K562 (cell line): ENCODE results near the gene PHF20. TPM values are rescaled to one million over a fixed set of nuclear protein-coding genes. Genes with fewer than 3 reads are reported as not detected.

Experiments used
- ATAC-seq: fragments of 200-7000 bp; cut with Tn5 transposase; 3 replicates; pipeline ENCODE4 v1.9.1; 2020; ENCODE audit warnings: moderate library complexity
- BruUV-seq: library from RNA; stranded (reverse); fragments of 400-500 nt; replicated peaks from 2 replicates; lab custom pipeline; 2021; lab: Mats Ljungman, UMichigan
- CTCF ChIA-PET: fragments of 300-600 bp; formaldehyde crosslinking; extraction: SDS; loops from one replicate; lab custom pipeline; 2021; ENCODE audit warnings: low intra/inter-chr PET ratio; lab: Yijun Ruan, JAX
- POLR2A ChIA-PET: fragments of 300-600, 350-650 bp; sonication (Branson Sonifier 250); formaldehyde crosslinking; extraction: SDS; loops from one replicate; lab custom pipeline; 2021; ENCODE audit warnings: antibody characterized with exemption, inconsistent platforms; lab: Yijun Ruan, JAX
- DNase-seq, 4 experiments: peaks; one replicate each; pipeline versions ENCODE4 v3.0.0 to v3.0.0-alpha.2; 2011 to 2018; ENCODE audit warnings: low spot score in 3 of 4, mixed read lengths in 3 of 4; ENCODE audit errors: extremely low read depth in 1 of 4
- FAIRE-seq: peaks from 2 replicates; lab custom pipeline; 2011; peaks lifted over from hg19 to GRCh38; lab: Jason Lieb, UNC
- H2AFZ ChIP-seq: 2 replicates; pipeline ENCODE4 v1.6.0; 2011; ENCODE audit warnings: low read depth, low read length, control low read depth, inconsistent platforms
- H3K27ac ChIP-seq: fragments of 200-600 bp; 3 replicates; pipeline ENCODE4 v1.8.0; 2011; ENCODE audit warnings: low read depth, mild to moderate bottlenecking, control low read depth, inconsistent platforms, low read length, moderate library complexity, mixed read lengths; ENCODE audit errors: extremely low read depth
- H3K27me3 ChIP-seq, 2 experiments: fragments of 300-600 bp in 1 of 2; 2 replicates in 1 of 2; 3 replicates in 1 of 2; pipeline versions ENCODE4 v1.6.0 to v1.8.0; 2011; ENCODE audit warnings: inconsistent platforms in 2 of 2, low read length in 2 of 2, mild to moderate bottlenecking in 1 of 2, mixed read lengths in 1 of 2, moderate library complexity in 1 of 2; ENCODE audit not compliant: control insufficient read depth in 2 of 2, insufficient read depth in 2 of 2
- H3K36me3 ChIP-seq: fragments of 300-600 bp; 3 replicates; pipeline ENCODE4 v1.8.0; 2011; ENCODE audit warnings: mild to moderate bottlenecking, low read length, inconsistent platforms; ENCODE audit not compliant: control insufficient read depth, insufficient read depth
- H3K4me1 ChIP-seq, 2 experiments: fragments of 200-600 bp in 1 of 2; replicated peaks in 1 of 2; 2 replicates in 1 of 2; 3 replicates in 1 of 2; pipeline versions ENCODE4 v1.5.1 to v1.8.0; 2011; ENCODE audit warnings: inconsistent platforms in 2 of 2, low read length in 2 of 2, mild to moderate bottlenecking in 1 of 2, mixed read lengths in 1 of 2, moderate library complexity in 1 of 2; ENCODE audit not compliant: control insufficient read depth in 2 of 2, insufficient read depth in 2 of 2
- H3K4me2 ChIP-seq: 2 replicates; pipeline ENCODE4 v1.6.1; 2011; ENCODE audit warnings: low read length, control low read depth, inconsistent platforms, mixed read lengths; ENCODE audit not compliant: insufficient read depth
- H3K4me3 ChIP-seq: fragments of 200-600 bp; sonication (generic), shearing (Covaris generic); 2 replicates; pipeline ENCODE4 v1.5.1; 2016; ENCODE audit warnings: control low read depth, inconsistent platforms
- H3K79me2 ChIP-seq: fragments of 200-600 bp; 3 replicates; pipeline ENCODE4 v1.8.0; 2011; ENCODE audit warnings: low read length, inconsistent platforms; ENCODE audit not compliant: control insufficient read depth, insufficient read depth
- H3K9ac ChIP-seq, 2 experiments: 2 replicates each; pipeline versions ENCODE4 v1.6.0 to v1.6.1; 2011; ENCODE audit warnings: low read depth in 2 of 2, low read length in 2 of 2, control low read depth in 1 of 2, inconsistent platforms in 1 of 2, mild to moderate bottlenecking in 1 of 2, mixed read lengths in 1 of 2; ENCODE audit not compliant: insufficient read depth in 1 of 2
- H3K9me1 ChIP-seq: one replicate; pipeline ENCODE4 v1.6.0; 2011; ENCODE audit warnings: inconsistent platforms, mild to moderate bottlenecking, low read length, moderate library complexity; ENCODE audit not compliant: control insufficient read depth, insufficient read depth
- H3K9me3 ChIP-seq: replicated peaks from 2 replicates; pipeline ENCODE4 v1.5.1; 2011; ENCODE audit warnings: low read depth, low read length, inconsistent platforms; ENCODE audit not compliant: control insufficient read depth, insufficient read depth
- H4K20me1 ChIP-seq: replicated peaks from 2 replicates; pipeline ENCODE4 v1.6.1; 2011; ENCODE audit warnings: low read length, inconsistent platforms, mixed read lengths; ENCODE audit not compliant: control insufficient read depth, insufficient read depth
- MAFF ChIP-seq: IDR thresholded peaks from 2 replicates; pipeline ENCODE4 v1.6.1; 2012; ENCODE audit warnings: low read length, improper control_type of control experiment
- NELFE ChIP-seq: IDR thresholded peaks from 2 replicates; pipeline ENCODE4 v1.6.1; 2011; ENCODE audit warnings: mild to moderate bottlenecking; ENCODE audit not compliant: insufficient read depth, insufficient read length
- NFE2 ChIP-seq: IDR thresholded peaks from 2 replicates; pipeline ENCODE4 v1.6.1; 2014; ENCODE audit warnings: antibody characterized with exemption, low read depth
- PHF8 ChIP-seq: fragments of 200-600 bp; sonication (generic); IDR thresholded peaks from 2 replicates; pipeline ENCODE4 v1.6.1; 2012; ENCODE audit warnings: mixed run types, mild to moderate bottlenecking, inconsistent platforms, low read length, moderate library complexity, borderline replicate concordance
- POLR2H ChIP-seq: IDR thresholded peaks from 2 replicates; pipeline ENCODE4 v1.6.1; 2016; ENCODE audit warnings: missing genetic modification characterization, low read depth, mild to moderate bottlenecking, control low read depth, missing compliant biosample characterization, moderate library complexity
- SREBF2 ChIP-seq: sonication (generic); formaldehyde crosslinking; IDR thresholded peaks from 2 replicates; pipeline ENCODE4 v1.4.0; 2020; ENCODE audit warnings: mild to moderate bottlenecking, missing genetic modification reagents
- TFAP4 ChIP-seq: sonication (generic); formaldehyde crosslinking; IDR thresholded peaks from 2 replicates; pipeline ENCODE4 v1.8.0; 2022; ENCODE audit warnings: missing genetic modification reagents, mild to moderate bottlenecking, moderate library complexity, borderline replicate concordance
- ZNF57 ChIP-seq: fragments of 450-650 bp; formaldehyde crosslinking; IDR thresholded peaks from 2 replicates; pipeline ENCODE4 v1.4.0; 2020; ENCODE audit warnings: mild to moderate bottlenecking, moderate library complexity
- WGBS: fragments of 100-300 bp; shearing (Covaris generic); methylation state at CpG from one replicate; pipeline ENCODE4 v1.1.6; 2016; ENCODE audit warnings: low coverage, mixed read lengths; ENCODE audit not compliant: insufficient coverage; ENCODE audit errors: missing lambda C conversion rate; 5-methylcytosine and 5-hydroxymethylcytosine counted together
- in situ Hi-C: fragments of 300-500 bp; cut with MboI; formaldehyde crosslinking; loops from 4 replicates; pipeline ENCODE4 v1.15.0; 2018; ENCODE audit warnings: inconsistent platforms, mixed read lengths
- intact Hi-C: fragments of 100-400 bp; cut with micrococcal nuclease; formaldehyde crosslinking; loops from 2 replicates; pipeline ENCODE4 v1.14.2; 2022
- polyA plus RNA-seq, 8 experiments: library from polyadenylated mRNA; depleted of rRNA in 4 of 8; stranded (reverse) in 5 of 8; unstranded in 3 of 8; fragments of >200 nt; fragmentation: Nextera tagmentation in 2 of 8; fragmentation: Illumina TruSeq in 1 of 8; extraction: Ambion mirVana in 2 of 8; extraction: Trizol in 1 of 8; gene quantifications; 2 replicates each; pipeline versions ENCODE4 v1.2.1 to v1.2.3, GENCODE V29; 2011 to 2014; ENCODE audit warnings: inconsistent platforms in 1 of 8, missing spikeins in 1 of 8
- total RNA-seq, 7 experiments: library from RNA; depleted of rRNA in 6 of 7; stranded (reverse); fragments of >200 nt in 6 of 7; fragmentation: Illumina TruSeq in 2 of 7; extraction: Trizol in 2 of 7; gene quantifications; 2 replicates each; pipeline versions ENCODE4 v1.2.1 to v1.2.3, GENCODE V29; 2011 to 2021; ENCODE audit warnings: low replicate concordance in 1 of 7
- TF ChIP-seq, protein P1 (sequence below): IDR thresholded peaks from 2 replicates; pipeline ENCODE4 v1.6.1; 2011; ENCODE audit warnings: borderline replicate concordance, low read depth, mild to moderate bottlenecking, moderate library complexity, low read length; ENCODE audit not compliant: insufficient read depth, poor library complexity, severe bottlenecking

PHF20 gene
- total and polyA plus RNA-seq, 9 of the 15 experiments (the other 6 are each of a cell fraction or from before 2014, with no cell fraction given): 49.9 to 196 (median 70.7) TPM

DNA sequence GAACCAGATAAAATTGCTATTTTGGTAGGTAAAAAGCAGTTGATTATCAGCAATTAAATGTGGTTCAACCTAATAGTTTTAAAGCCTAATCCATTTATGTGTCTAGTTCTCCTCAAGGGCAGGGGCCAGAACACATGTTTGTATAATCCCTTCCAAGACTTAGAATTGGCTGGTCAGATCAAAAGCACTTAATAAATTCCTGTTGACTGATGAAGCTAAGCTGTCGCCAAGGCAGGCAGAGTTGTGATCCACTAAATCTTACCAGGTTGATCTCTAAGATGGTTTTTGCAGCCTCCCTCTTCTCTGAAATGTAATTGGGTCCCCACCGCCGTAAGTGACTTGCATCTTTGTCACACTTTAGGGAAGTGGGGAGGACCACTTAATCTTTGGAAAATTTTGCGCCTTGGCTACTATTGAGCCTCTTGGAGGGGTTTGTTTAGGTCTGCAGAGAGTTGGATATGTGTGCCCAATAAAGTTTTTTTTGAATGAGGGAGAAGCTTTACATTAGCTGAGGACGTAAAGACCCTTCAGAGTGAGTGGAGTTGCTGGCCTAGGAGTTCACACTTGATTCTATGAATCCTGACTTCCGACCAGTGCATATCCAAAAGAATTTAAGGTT lies 65.9 kb downstream of the PHF20 start (continued):
- no peak for TF ChIP-seq POLR2H (tag)
- peak; percentile 30; the same call in 1 of the 2 replicates for TF ChIP-seq NFE2

GRCh38 chr20:35838205-35838604 lies 66.4 kb downstream of the PHF20 start:
- no peak for DNase-seq
- H3K36me3 ChIP-seq: peaks cover 5% of the 10 kb centered on the region; the same call in 1 of the 3 replicates
- no peak overlapping the region for H3K9ac ChIP-seq
- H3K79me2 ChIP-seq: peaks cover 10% of the 10 kb centered on the region; the same call in 2 of the 3 replicates
- CTCF ChIA-PET: no interaction called here
- 59% methylated on average over 4 of the region's 4 CpGs for WGBS
- no peak for FAIRE-seq
- no peaks in the 10 kb centered on the region for H3K9me3 ChIP-seq
- no peak overlapping the region for H3K4me3 ChIP-seq
- no peaks in the 10 kb centered on the region for H3K9me1 ChIP-seq
- H3K27ac ChIP-seq: no peak overlapping the region
- H4K20me1 ChIP-seq: no peaks in the 10 kb centered on the region
- H3K4me1 ChIP-seq: 0 out of 5 replicates have a peak, but pooled peaks cover 0 to 3% of the 10 kb centered on the region in 2 experiments
- no TSS peak for BruUV-seq
- POLR2A ChIA-PET: interaction anchor here (1.0 kb wide), 1 partner anchor 25 kb away, joined by 3 read pairs; no protein-coding TSS in a partner anchor
- no peak overlapping the region for H2AFZ ChIP-seq
- no peaks in the 10 kb centered on the region for H3K27me3 ChIP-seq
- in situ Hi-C loops (no loop called here), intact Hi-C loops (no loop called here)
- TF ChIP-seq NELFE: no peak
- no peak for ATAC-seq
- H3K4me2 ChIP-seq: no peak overlapping the region

DNA sequence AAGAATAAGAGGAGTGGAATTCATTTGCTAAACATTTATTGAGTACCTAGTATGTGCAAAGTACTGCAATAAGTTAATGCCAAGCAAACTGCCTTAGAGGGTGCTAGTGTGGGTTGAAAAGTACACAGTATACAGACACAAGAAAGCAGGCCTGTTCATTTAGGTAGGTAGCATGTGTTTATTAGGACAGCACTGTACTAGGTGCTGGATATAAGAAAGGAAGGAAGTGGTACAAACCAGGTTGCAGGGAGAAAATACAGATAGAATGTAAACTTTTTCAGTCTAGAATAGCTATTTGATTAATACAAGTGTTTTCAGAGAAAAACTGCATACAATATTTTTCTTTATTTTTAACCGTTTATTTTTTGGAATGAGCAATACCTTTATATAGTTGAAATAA lies 68.1 kb downstream of the PHF20 start:
- no peak overlapping the region for H3K9ac ChIP-seq
- no peak for FAIRE-seq
- no TSS peak for BruUV-seq
- no peak overlapping the region for H3K27ac ChIP-seq
- H3K4me3 ChIP-seq: no peak overlapping the region
- peaks cover 7% of the 10 kb centered on the region; the same call in 2 of the 3 replicates for H3K79me2 ChIP-seq
- no peaks in the 10 kb centered on the region for H3K4me1 ChIP-seq
- no peaks in the 10 kb centered on the region for H3K9me1 ChIP-seq
- 72% methylated on average over 1 of the region's 1 CpG for WGBS
- in situ Hi-C loops (no loop called here), intact Hi-C loops (no loop called here)
- no peak for ATAC-seq
- POLR2A ChIA-PET: no interaction called here
- no peak for DNase-seq
- no peaks in the 10 kb centered on the region for H4K20me1 ChIP-seq
- no peaks in the 10 kb centered on the region for H3K9me3 ChIP-seq
- H3K4me2 ChIP-seq: no peak overlapping the region
- H3K36me3 ChIP-seq: peaks cover 9% of the 10 kb centered on the region; the same call in 1 of the 3 replicates
- H2AFZ ChIP-seq: no peak overlapping the region
- H3K27me3 ChIP-seq: no peaks in the 10 kb centered on the region
- CTCF ChIA-PET: no interaction called here
- TF ChIP-seq PHF8 (no peak), TFAP4 (CRISPR knock-in tag) (no peak), ZNF57 (CRISPR knock-in tag) (no peak), MAFF (no peak), SREBF2 (CRISPR knock-in tag) (no peak)
- TF ChIP-seq, protein P1, sequence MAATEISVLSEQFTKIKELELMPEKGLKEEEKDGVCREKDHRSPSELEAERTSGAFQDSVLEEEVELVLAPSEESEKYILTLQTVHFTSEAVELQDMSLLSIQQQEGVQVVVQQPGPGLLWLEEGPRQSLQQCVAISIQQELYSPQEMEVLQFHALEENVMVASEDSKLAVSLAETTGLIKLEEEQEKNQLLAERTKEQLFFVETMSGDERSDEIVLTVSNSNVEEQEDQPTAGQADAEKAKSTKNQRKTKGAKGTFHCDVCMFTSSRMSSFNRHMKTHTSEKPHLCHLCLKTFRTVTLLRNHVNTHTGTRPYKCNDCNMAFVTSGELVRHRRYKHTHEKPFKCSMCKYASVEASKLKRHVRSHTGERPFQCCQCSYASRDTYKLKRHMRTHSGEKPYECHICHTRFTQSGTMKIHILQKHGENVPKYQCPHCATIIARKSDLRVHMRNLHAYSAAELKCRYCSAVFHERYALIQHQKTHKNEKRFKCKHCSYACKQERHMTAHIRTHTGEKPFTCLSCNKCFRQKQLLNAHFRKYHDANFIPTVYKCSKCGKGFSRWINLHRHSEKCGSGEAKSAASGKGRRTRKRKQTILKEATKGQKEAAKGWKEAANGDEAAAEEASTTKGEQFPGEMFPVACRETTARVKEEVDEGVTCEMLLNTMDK: no peak
